Mucosa of stomach (tissue), 1 donor: Measurements from ENCODE around the gene MED16.
A peak's percentile ranks its signal among the peaks of the same experiment; 100 is the strongest.

Experiments used
- H3K27me3 ChIP-seq: one replicate; pipeline ENCODE4 v1.7.0; 2013; ENCODE audit warnings: mild to moderate bottlenecking, low read length; ENCODE audit not compliant: control insufficient read depth, insufficient read depth
- H3K36me3 ChIP-seq: one replicate; pipeline ENCODE4 v1.7.0; 2013; ENCODE audit warnings: low read length; ENCODE audit not compliant: control insufficient read depth, insufficient read depth
- H3K4me1 ChIP-seq: one replicate; pipeline ENCODE4 v1.7.0; 2013; ENCODE audit warnings: mild to moderate bottlenecking, low read length; ENCODE audit not compliant: control insufficient read depth, insufficient read depth
- H3K4me3 ChIP-seq: one replicate; pipeline ENCODE4 v1.7.0; 2013; ENCODE audit warnings: low read length
- H3K9ac ChIP-seq: one replicate; pipeline ENCODE4 v1.7.0; 2013; ENCODE audit warnings: mild to moderate bottlenecking, low read length, moderate library complexity
- H3K9me3 ChIP-seq: one replicate; pipeline ENCODE4 v1.7.0; 2013; ENCODE audit warnings: mild to moderate bottlenecking, low read length, moderate library complexity; ENCODE audit not compliant: control insufficient read depth
- donor health status: Pancreatic carcinoma.

MED16 gene

DNA sequence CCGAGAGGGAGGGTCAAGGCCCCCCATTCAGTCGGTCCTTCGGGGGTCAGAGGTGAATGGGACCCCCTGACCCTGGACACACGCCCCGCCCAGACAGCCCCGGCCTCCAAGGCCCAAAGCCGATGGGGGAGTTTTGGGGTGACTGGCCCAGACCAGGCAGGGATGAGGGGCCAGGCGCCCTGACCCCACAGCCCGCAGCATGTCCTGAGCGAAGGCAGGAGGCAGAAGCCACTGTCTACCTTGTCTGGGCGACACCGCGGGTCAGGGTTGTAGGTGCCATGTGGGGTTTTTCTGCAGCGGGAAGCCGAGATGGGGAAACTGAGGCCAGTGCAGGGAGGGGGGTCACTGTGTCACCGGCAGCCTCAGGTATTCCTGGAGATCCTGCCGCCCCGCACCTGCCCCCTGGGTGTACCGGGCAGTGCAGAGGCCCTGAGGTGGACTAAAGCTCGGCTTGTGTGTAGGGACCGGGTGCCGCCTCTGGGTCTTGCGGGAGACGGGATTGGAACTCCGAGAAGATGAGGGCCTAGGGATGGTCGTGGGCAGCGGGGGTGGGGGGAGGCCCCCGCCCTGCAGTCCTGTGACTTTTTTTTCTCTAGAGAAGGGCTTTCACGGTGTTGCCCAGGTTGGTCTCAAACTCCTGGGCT is 41.3 kb upstream of the MED16 start:
- H3K27me3 ChIP-seq, result no peaks in the 10 kb centered on the region
- H3K9ac ChIP-seq, result peak overlapping the region; percentile 45
- H3K4me3 ChIP-seq, result no peak overlapping the region
- no peaks in the 10 kb centered on the region for H3K9me3 ChIP-seq
- no peaks in the 10 kb centered on the region for H3K36me3 ChIP-seq
- H3K4me1 ChIP-seq, result peaks cover 29% of the 10 kb centered on the region

DNA sequence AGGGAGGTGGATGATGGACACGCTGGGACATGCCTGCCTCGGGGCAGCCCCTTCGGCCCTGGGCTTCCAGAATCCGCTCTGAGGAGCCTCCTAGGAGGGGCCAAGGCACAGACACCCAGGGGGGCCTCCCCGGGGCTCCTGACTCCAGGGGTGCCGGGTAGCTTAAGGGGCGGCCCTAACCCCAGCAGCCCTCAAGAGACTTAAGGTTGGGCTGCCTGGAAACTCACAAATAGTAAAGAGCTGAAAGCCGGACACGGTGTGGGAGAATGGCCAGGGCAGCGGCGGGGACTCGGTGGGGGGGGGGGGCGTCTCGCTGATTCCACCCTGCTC is 40.5 kb upstream of the MED16 start:
- Histone ChIP-seq H3K9ac (no peak overlapping the region), H3K27me3 (no peaks in the 10 kb centered on the region), H3K4me3 (no peak overlapping the region), H3K4me1 (peaks cover 29% of the 10 kb centered on the region), H3K9me3 (no peaks in the 10 kb centered on the region), H3K36me3 (no peaks in the 10 kb centered on the region)

DNA sequence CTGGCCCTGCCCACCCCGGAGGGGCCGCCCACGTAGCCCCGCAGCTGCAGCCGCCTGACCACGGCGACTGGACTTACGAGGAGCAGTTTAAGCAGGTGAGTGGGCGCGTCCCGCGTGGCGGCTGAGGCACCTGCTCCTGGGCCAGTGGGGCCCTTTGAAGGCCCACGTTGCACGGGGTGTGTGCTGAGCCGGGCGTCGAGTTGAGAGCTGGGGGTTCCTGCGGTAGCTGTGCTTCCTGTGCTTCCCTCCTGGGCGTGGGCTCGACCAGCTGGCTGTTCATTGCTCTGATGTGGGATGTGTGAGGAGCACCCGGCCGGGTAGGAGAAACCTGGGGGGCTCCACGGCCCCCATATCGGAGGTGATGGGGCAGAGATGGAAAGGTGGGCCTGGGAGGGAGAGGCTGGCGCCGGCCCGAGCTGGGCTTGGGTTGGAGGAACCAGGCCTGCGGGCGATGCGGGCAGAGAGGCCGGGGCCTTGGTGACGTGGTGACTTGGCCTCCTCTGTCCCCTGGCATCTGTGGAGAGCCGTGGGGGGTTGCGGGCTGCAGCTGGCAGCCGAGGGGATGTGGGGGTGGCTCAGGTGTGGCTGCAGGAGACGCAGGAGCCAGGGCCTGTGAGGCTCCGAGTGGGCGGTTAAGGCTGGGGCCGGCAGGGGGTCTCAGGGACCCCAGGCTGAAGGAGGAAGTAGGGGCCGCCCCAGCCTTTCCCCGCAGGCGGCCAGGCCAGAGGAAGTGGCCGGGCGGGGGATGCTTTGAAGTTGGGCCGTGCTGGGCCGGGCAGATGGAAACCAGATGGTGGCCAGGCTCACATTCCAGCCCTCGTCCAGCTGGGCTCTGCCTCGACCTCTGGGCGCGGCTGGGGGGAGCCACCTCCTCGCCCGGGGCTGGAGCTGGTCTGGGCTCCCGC is 39.9 kb upstream of the MED16 start:
- Histone ChIP-seq H3K27me3 (no peaks in the 10 kb centered on the region), H3K4me1 (peaks cover 29% of the 10 kb centered on the region), H3K4me3 (no peak overlapping the region), H3K9me3 (no peaks in the 10 kb centered on the region), H3K9ac (no peak overlapping the region), H3K36me3 (no peaks in the 10 kb centered on the region)

DNA sequence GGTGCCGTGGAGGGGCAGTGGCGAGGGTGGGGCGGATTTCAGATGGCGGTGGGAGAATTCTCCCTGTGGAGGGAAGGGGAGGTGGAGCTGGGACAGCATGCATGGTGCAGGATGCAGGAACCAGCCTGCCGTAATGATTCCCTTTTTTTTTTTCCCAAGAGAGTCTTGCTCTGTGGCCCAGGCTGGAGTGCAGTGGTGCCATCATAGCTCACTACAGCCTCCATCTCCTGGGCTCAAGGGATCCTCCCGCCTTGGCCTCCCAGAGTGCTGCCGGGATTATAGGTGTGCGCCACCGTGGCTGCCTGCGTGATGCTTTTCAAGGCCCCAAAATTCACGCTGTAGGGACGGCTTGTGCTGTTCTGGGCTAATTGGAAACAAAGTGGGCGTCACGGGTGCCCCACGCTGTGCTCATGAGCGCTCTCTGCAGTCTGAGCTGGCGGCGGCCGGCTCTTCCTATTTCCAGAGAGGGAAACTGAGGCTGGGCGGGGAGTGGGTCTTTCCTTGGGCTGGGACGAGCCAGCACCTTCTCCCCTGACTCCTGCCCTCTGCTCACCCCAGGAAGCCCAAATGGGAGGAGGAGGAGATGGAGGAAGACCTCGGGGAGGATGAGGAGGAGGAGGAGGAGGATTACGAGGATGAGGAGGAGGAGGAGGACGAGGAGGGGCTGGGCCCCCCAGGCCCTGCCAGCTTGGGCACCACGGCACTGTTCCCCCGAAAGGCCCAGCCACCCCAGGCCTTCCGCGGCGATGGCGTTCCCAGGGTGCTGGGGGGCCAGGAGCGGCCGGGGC is 39.1 kb upstream of the MED16 start:
- Histone ChIP-seq H3K4me1 (peaks cover 29% of the 10 kb centered on the region), H3K36me3 (no peaks in the 10 kb centered on the region), H3K9ac (no peak overlapping the region), H3K27me3 (no peaks in the 10 kb centered on the region), H3K9me3 (no peaks in the 10 kb centered on the region), H3K4me3 (no peak overlapping the region)

DNA sequence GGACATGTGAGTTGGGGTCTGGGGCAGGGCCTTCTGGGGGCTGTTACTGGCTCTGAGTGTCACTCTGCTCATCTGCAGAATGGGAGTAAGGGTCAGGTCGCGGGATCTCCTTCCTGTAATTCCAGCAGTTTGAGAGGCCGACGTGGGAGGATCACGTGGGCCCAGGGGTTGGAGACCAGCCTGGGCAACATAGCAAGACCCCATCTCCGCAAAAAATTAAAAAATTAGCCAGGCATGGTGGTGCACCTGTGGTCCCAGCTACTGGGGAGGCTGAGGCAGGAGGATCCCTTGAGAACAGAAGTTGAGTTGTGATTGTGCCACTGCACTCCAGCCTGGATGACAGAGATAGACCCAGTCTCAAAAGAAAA is 36.9 kb upstream of the MED16 start:
- no peaks in the 10 kb centered on the region for H3K36me3 ChIP-seq
- H3K4me1 ChIP-seq, result peaks cover 24% of the 10 kb centered on the region
- H3K27me3 ChIP-seq, result no peaks in the 10 kb centered on the region
- H3K9ac ChIP-seq, result no peak overlapping the region
- no peaks in the 10 kb centered on the region for H3K9me3 ChIP-seq
- H3K4me3 ChIP-seq, result no peak overlapping the region

DNA sequence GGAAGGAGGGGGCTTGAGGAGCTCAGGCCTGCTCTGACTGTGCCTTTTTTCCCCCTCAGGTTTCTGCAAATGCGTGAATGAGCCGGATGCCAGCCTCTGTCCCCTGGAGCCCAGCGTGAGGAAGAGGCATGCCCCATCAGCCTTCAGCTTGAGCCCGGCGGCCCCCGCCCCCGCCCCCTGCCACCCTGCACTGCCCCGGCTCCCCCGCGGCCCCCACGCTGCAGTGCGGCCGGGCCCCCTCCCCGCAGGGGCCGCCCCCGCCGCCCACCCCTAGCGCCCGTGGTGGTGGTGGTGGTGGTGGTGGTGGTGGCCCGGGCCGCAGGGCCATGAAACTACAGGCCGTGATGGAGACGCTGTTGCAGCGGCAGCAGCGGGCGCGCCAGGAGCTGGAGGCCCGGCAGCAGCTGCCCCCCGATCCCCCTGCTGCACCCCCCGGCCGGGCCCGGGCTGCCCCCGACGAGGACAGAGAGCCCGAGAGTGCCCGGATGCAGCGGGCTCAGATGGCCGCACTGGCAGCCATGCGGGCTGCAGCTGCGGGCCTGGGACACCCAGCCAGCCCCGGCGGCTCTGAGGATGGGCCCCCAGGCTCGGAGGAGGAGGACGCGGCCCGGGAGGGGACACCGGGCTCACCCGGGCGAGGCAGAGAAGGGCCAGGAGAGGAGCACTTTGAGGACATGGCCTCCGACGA is 36.4 kb upstream of the MED16 start:
- Histone ChIP-seq H3K9ac (no peak overlapping the region), H3K9me3 (no peaks in the 10 kb centered on the region), H3K4me1 (peaks cover 21% of the 10 kb centered on the region), H3K4me3 (no peak overlapping the region), H3K36me3 (no peaks in the 10 kb centered on the region), H3K27me3 (no peaks in the 10 kb centered on the region)

DNA sequence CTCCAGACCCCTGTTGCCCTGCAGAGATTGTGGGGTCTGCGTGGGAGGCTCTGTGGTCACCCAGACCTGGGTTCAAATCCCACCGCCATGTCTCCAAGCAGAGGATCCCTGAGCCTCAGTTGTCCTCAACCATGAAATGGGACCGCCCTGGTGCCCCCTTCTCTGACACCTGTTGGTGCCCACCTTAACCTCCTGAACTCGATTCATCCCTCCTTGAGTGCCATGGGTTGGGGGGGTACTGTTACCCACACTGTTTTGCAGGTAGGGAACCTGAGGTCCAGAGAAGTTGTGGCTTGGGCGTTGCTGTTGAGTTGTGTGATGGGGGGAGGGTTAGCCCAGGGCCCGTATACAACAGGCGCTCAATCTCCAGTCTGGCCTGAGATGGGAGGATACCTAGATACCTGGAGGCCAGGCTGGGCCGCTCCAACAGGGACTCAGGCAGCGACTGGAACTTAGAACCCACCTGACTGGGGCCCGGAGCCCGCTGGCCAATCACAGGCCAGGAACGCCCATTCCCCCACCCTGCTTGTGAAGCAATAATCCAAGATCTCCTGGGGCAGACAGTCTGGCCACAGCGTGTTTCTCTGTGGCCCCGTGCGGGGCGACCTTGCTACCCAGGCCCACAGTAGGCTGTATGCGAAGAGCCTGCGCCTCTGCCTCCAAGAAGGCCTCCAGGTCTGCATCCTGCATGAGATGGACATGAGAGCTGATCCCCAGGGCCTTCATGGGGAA is 35.6 kb upstream of the MED16 start:
- Histone ChIP-seq H3K36me3 (no peaks in the 10 kb centered on the region), H3K9ac (no peak overlapping the region), H3K27me3 (peaks cover 4% of the 10 kb centered on the region), H3K9me3 (no peaks in the 10 kb centered on the region), H3K4me3 (no peak overlapping the region), H3K4me1 (peaks cover 14% of the 10 kb centered on the region)

DNA sequence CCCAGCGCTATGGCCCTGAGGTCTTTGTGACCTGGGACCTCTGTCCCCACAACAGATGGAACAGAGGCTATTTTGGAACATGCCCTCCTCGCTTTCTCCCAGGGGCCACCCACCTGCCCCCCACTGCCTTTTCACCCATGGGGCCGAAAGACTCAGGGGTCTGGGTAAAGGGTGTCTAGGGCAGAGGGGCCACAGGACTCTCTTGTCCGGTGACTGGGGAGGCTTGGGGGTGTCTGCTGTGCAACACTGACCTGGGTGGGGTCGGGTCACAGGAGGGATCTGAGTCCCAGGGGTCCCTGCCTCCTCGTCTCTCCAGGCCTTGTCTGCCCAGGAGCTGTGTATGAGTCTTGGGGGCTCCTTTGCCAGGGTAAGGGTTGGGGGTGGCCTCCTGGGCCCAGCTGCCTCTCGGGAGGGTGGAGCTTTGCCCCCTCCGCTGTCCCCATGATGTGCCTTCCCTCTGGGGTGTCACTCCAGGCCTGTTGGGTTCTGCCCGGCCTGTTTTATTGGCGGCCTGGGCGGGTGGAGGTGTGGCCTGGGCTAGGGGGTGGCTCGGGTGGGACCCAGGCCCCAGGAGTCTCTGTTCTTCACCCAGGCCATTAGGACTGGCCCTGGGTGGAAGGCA is 34.9 kb upstream of the MED16 start:
- Histone ChIP-seq H3K27me3 (peaks cover 4% of the 10 kb centered on the region), H3K4me1 (peaks cover 7% of the 10 kb centered on the region), H3K9me3 (no peaks in the 10 kb centered on the region), H3K9ac (no peak overlapping the region), H3K4me3 (no peak overlapping the region), H3K36me3 (no peaks in the 10 kb centered on the region)

DNA sequence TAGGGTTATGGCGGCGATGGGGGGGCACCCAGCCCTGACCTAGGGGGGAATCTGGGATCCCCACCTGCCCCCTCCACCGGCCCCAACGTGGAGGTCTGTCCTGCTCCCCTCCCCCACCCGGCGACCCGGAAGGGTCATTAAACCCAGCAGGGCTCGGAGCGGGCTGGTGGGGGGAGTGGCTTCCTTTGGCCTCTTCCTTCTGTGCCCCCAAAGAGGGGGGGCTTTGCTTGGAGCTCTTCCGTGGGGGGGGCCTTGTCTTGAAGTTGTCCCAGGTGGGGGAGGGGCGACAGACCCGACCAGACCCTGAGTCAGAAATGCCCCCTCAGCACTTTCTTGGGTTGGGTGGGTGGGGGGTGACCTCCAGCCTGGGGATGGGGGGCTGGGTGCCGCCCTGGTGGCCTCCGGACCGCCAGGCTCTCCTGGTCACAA is 34.4 kb upstream of the MED16 start:
- no peaks in the 10 kb centered on the region for H3K9me3 ChIP-seq
- H3K36me3 ChIP-seq, result no peaks in the 10 kb centered on the region
- peak overlapping the region; percentile 90 for H3K9ac ChIP-seq
- no peak overlapping the region for H3K4me3 ChIP-seq
- peaks cover 4% of the 10 kb centered on the region for H3K27me3 ChIP-seq
- peaks cover 3% of the 10 kb centered on the region for H3K4me1 ChIP-seq

DNA sequence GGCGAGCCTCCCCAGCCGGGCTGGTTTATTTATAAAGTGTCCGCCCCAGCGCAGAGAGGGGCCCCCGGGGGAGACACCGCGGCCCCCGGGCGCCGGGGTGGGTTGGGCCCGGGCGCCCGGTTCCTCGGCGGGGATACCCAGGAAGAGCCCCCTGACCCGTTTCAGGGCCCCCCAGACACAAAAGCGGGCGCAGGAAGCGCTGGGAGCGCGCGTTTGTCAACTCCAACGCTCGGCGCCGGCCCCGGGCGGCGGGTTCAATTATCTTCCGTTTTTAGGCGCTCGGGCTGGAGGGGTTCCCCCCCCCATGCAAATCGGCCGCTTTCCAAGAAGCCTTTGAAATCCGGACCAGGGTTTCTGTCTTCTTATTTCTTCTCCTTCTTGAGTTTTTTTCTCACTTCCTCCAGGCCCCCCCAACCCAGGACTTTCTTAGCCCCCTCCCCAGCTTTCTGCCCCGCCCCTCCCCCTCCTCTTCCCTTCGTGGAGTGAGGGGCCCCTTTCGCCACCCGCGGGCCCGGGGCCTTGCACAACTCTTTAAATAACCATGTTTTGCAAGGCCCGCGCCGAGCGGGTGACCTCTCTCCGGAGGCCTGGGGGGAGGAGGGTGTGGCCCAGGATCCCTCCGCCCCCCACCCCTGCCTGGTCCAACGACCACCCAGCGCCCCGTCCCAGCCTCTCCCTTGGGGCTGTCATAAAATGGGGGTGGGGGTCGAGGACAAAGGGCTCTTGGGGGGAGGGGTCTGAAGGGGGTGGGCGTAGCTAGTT is 33.8 kb upstream of the MED16 start:
- Histone ChIP-seq H3K9me3 (no peaks in the 10 kb centered on the region), H3K36me3 (no peaks in the 10 kb centered on the region), H3K4me3 (peak overlapping the region; percentile 60), H3K4me1 (peaks cover 3% of the 10 kb centered on the region), H3K9ac (peak overlapping the region; percentile 90), H3K27me3 (peaks cover 4% of the 10 kb centered on the region)

DNA sequence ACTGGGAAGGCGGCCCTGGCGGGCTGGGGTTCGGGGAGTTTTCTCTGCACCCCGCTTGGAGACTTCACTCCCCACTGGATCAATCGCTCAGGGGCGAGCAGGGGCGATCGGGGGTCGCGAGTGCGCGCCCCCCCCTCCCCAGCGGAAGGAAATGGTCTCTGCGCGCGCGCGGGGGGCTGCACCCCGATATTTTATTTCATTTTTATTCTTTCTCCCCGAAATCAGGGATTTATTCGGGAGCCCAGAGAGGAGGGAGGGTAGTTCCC is 33.3 kb upstream of the MED16 start:
- no peaks in the 10 kb centered on the region for H3K36me3 ChIP-seq
- H3K4me1 ChIP-seq, result peaks cover 3% of the 10 kb centered on the region
- H3K4me3 ChIP-seq, result peak overlapping the region; percentile 60
- H3K9ac ChIP-seq, result peak overlapping the region; percentile 90
- H3K9me3 ChIP-seq, result no peaks in the 10 kb centered on the region
- H3K27me3 ChIP-seq, result peaks cover 6% of the 10 kb centered on the region
